Trophoblast cell (in vitro differentiated cells and primary cell): Measurements from ENCODE around the gene ZNF148.

Experiments
- DNase-seq, 2 donors: peaks; one replicate each; pipeline ENCODE4 v3.0.0-alpha.2; 2016
- H2AFZ ChIP-seq: 2 replicates; pipeline ENCODE4 v1.6.1; 2013; ENCODE audit warnings: low read length, moderate library complexity, mild to moderate bottlenecking; ENCODE audit not compliant: insufficient read depth, poor library complexity
- H2AK5ac ChIP-seq: 2 replicates; pipeline ENCODE4 v1.6.1; 2013; ENCODE audit warnings: mild to moderate bottlenecking, low read length
- H2BK120ac ChIP-seq: 2 replicates; pipeline ENCODE4 v1.6.1; 2013; ENCODE audit warnings: low read length, mild to moderate bottlenecking, moderate library complexity; ENCODE audit not compliant: insufficient read depth, poor library complexity
- H2BK12ac ChIP-seq: 2 replicates; pipeline ENCODE4 v1.6.1; 2013; ENCODE audit warnings: mild to moderate bottlenecking, low read length, moderate library complexity
- H2BK5ac ChIP-seq: 2 replicates; pipeline ENCODE4 v1.6.1; 2013; ENCODE audit warnings: low read length, low read depth, moderate library complexity, mild to moderate bottlenecking; ENCODE audit not compliant: poor library complexity
- H3K14ac ChIP-seq: 2 replicates; pipeline ENCODE4 v1.6.1; 2013; ENCODE audit warnings: mild to moderate bottlenecking, low read length
- H3K18ac ChIP-seq: 2 replicates; pipeline ENCODE4 v1.6.1; 2013; ENCODE audit warnings: mild to moderate bottlenecking, low read length
- H3K23ac ChIP-seq: 2 replicates; pipeline ENCODE4 v1.6.1; 2013; ENCODE audit warnings: low read length
- H3K27ac ChIP-seq: 2 replicates; pipeline ENCODE4 v1.5.1; 2013; ENCODE audit warnings: low read depth, mild to moderate bottlenecking, inconsistent platforms, low read length, moderate library complexity
- H3K27me3 ChIP-seq: 2 replicates; pipeline ENCODE4 v1.6.1; 2013; ENCODE audit warnings: inconsistent platforms, mild to moderate bottlenecking, low read length, moderate library complexity; ENCODE audit not compliant: insufficient read depth
- H3K36me3 ChIP-seq, 2 experiments: 1 replicate in 1 of 2; 2 replicates in 1 of 2; pipeline ENCODE4 v1.6.1; 2013; ENCODE audit warnings: low read length in 2 of 2, mild to moderate bottlenecking in 2 of 2, moderate library complexity in 1 of 2; ENCODE audit not compliant: insufficient read depth in 2 of 2, control insufficient read depth in 1 of 2
- H3K4ac ChIP-seq: 2 replicates; pipeline ENCODE4 v1.6.1; 2013; ENCODE audit warnings: low read depth, mild to moderate bottlenecking, low read length, moderate library complexity
- H3K4me1 ChIP-seq, 2 experiments: 1 replicate in 1 of 2; 2 replicates in 1 of 2; pipeline ENCODE4 v1.6.1; 2013; ENCODE audit warnings: low read length in 2 of 2, mild to moderate bottlenecking in 2 of 2, moderate library complexity in 1 of 2; ENCODE audit not compliant: insufficient read depth in 2 of 2, control insufficient read depth in 1 of 2
- H3K4me2 ChIP-seq: 2 replicates; pipeline ENCODE4 v1.6.1; 2013; ENCODE audit warnings: inconsistent platforms, mild to moderate bottlenecking, low read length, moderate library complexity
- H3K4me3 ChIP-seq: 2 replicates; pipeline ENCODE4 v1.5.1; 2013; ENCODE audit warnings: mild to moderate bottlenecking, low read depth, low read length, inconsistent platforms
- H3K79me1 ChIP-seq: one replicate; pipeline ENCODE4 v1.6.1; 2013; ENCODE audit warnings: low read length
- H3K79me2 ChIP-seq: 2 replicates; pipeline ENCODE4 v1.6.1; 2013; ENCODE audit warnings: low read length, mild to moderate bottlenecking; ENCODE audit not compliant: control insufficient read depth, insufficient read depth, poor library complexity
- H3K9ac ChIP-seq: 2 replicates; pipeline ENCODE4 v1.6.1; 2013; ENCODE audit warnings: mild to moderate bottlenecking, low read length
- H3K9me3 ChIP-seq: 2 replicates; pipeline ENCODE4 v1.6.1; 2013; ENCODE audit warnings: low read depth, mild to moderate bottlenecking, control low read depth, inconsistent platforms, low read length; ENCODE audit not compliant: insufficient read depth
- H4K12ac ChIP-seq: 2 replicates; pipeline ENCODE4 v1.6.1; 2013; ENCODE audit warnings: low read depth, mild to moderate bottlenecking, low read length, moderate library complexity
- H4K8ac ChIP-seq: 2 replicates; pipeline ENCODE4 v1.6.1; 2013; ENCODE audit warnings: low read depth, mild to moderate bottlenecking, low read length, moderate library complexity
- H4K91ac ChIP-seq: one replicate; pipeline ENCODE4 v1.6.1; 2013; ENCODE audit warnings: low read depth, mild to moderate bottlenecking, low read length, moderate library complexity
- WGBS: extraction: QIAGEN DNeasy Blood & Tissue Kit; methylation state at CpG from one replicate; pipeline ENCODE4 v1.1.7; 2013; ENCODE audit warnings: missing lambda C conversion rate; ENCODE audit not compliant: insufficient read length, insufficient coverage; ENCODE audit errors: extremely low coverage; 5-methylcytosine and 5-hydroxymethylcytosine counted together

Gene ZNF148

DNA sequence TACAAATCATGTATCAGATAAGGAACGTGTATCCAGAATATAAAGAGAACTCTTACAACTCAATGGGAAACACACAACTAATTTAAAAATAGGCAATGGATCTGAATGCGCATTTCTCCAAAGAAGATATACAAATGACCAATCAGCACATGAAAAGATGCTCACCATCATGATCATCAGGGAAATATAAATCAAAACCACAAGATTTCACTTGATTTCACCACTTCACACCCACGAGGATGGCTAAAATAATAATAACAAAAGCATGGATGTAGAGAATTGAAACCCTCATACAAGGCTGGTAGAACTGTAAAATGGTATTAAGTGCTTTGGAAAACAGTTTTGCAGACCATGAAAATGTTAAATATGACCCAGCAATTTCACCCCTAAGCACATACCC is 135.9 kb downstream of the ZNF148 start:
- Histone ChIP-seq H3K23ac (no peak overlapping the region), H3K4me2 (no peak overlapping the region), H4K8ac (no peak overlapping the region), H2AFZ (no peak overlapping the region), H3K79me2 (no peaks in the 10 kb centered on the region), H3K27me3 (no peaks in the 10 kb centered on the region), H4K91ac (no peak overlapping the region), H2BK5ac (no peak overlapping the region), H2BK120ac (no peak overlapping the region), H3K4me3 (no peak overlapping the region), H4K12ac (no peak overlapping the region), H3K4ac (no peak overlapping the region), H3K14ac (no peak overlapping the region), H3K4me1 (no peaks in the 10 kb centered on the region), H3K18ac (no peak overlapping the region), H3K9ac (no peak overlapping the region), H3K9me3 (no peaks in the 10 kb centered on the region), H3K36me3 (no peaks in the 10 kb centered on the region), H2AK5ac (no peak overlapping the region), H3K79me1 (no peaks in the 10 kb centered on the region), H3K27ac (no peak overlapping the region), H2BK12ac (no peak overlapping the region)
- DNase-seq = no peak
- WGBS = no CpG with 5 or more reads among the region's 3 CpGs

GRCh38 chr3:125238759-125239158 is 136.4 kb downstream of the ZNF148 start:
- Histone ChIP-seq H3K27me3 (no peaks in the 10 kb centered on the region), H2BK5ac (no peak overlapping the region), H3K36me3 (no peaks in the 10 kb centered on the region), H4K12ac (no peak overlapping the region), H3K4me1 (no peaks in the 10 kb centered on the region), H2AFZ (no peak overlapping the region), H3K79me1 (no peaks in the 10 kb centered on the region), H2BK120ac (no peak overlapping the region), H3K14ac (no peak overlapping the region), H3K23ac (no peak overlapping the region), H3K4me2 (no peak overlapping the region), H2BK12ac (no peak overlapping the region), H2AK5ac (no peak overlapping the region), H4K91ac (no peak overlapping the region), H3K9me3 (no peaks in the 10 kb centered on the region), H3K4me3 (no peak overlapping the region), H4K8ac (no peak overlapping the region), H3K9ac (no peak overlapping the region), H3K79me2 (no peaks in the 10 kb centered on the region), H3K4ac (no peak overlapping the region), H3K27ac (no peak overlapping the region), H3K18ac (no peak overlapping the region)
- no CpG with 5 or more reads among the region's 3 CpGs for WGBS
- no peak for DNase-seq

DNA sequence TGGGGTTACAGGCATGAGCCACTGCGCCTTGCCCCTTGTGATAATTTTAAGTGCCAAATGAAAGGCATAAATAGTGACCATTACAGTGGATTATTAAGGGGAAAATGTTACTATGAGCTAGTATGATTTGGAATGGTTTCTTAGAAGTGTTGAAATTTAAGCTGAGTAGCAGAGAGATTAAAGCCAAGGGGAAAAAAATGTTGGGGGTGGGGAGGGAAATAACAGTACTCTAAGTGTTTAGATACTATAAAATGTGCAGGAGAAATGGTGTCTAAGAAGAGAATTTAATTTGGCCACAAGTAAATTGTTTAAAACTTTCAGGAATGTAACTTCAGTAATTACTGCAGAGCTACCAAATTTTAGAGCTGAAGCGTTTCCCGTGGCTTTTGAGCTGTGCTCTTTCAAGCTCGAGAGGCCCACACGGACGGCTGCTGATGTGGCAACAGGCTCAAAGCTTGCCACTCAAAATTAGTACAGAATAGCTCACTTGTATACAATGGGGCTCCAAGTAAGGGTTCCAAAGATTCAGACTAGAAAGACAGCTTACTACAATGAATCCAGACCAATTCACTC is 138.7 kb downstream of the ZNF148 start:
- Histone ChIP-seq H2BK12ac (no peak overlapping the region), H3K4ac (no peak overlapping the region), H4K12ac (no peak overlapping the region), H2AK5ac (no peak overlapping the region), H3K4me3 (no peak overlapping the region), H3K79me1 (no peaks in the 10 kb centered on the region), H3K4me2 (no peak overlapping the region), H2AFZ (no peak overlapping the region), H3K79me2 (no peaks in the 10 kb centered on the region), H4K91ac (no peak overlapping the region), H2BK120ac (no peak overlapping the region), H3K18ac (no peak overlapping the region), H3K4me1 (peaks cover 0 to 2% of the 10 kb centered on the region in 2 experiments), H3K9ac (no peak overlapping the region), H3K27me3 (no peaks in the 10 kb centered on the region), H3K14ac (no peak overlapping the region), H3K9me3 (no peaks in the 10 kb centered on the region), H3K27ac (no peak overlapping the region), H3K23ac (no peak overlapping the region), H3K36me3 (peaks cover 0 to 5% of the 10 kb centered on the region in 2 experiments), H2BK5ac (no peak overlapping the region), H4K8ac (no peak overlapping the region)
- WGBS = no CpG with 5 or more reads among the region's 6 CpGs
- DNase-seq = no peak

- Histone ChIP-seq H4K12ac (no peak overlapping the region), H3K23ac (no peak overlapping the region), H3K79me2 (no peaks in the 10 kb centered on the region), H2BK5ac (no peak overlapping the region), H4K8ac (no peak overlapping the region), H3K36me3 (peaks cover 0 to 5% of the 10 kb centered on the region in 2 experiments), H3K9ac (no peak overlapping the region), H3K79me1 (no peaks in the 10 kb centered on the region), H3K4me2 (no peak overlapping the region), H3K4me1 (peaks cover 0 to 2% of the 10 kb centered on the region in 2 experiments), H3K4ac (no peak overlapping the region), H2AK5ac (no peak overlapping the region), H2AFZ (no peak overlapping the region), H3K18ac (no peak overlapping the region), H3K9me3 (no peaks in the 10 kb centered on the region), H3K27ac (no peak overlapping the region), H4K91ac (no peak overlapping the region), H3K27me3 (no peaks in the 10 kb centered on the region), H3K4me3 (no peak overlapping the region), H3K14ac (no peak overlapping the region), H2BK120ac (no peak overlapping the region), H2BK12ac (no peak overlapping the region)
- WGBS = no CpG with 5 or more reads among the region's 1 CpG
- DNase-seq = no peak
Observed at GRCh38 chr3:125234831-125235230, 140.3 kb downstream of the ZNF148 start.
